ENCODE results near the gene ASB9. TPM values are rescaled to one million over a fixed set of nuclear protein-coding genes. Genes with fewer than 3 reads are reported as not detected.

Gene ASB9
- total and polyA plus RNA-seq, 2 experiments from 2014 or later = 0.97 TPM; not detected in 1

- no peak for DNase-seq
- 0% methylated on average over 1 of the region's 1 CpG; no CpG with 5 or more reads in 1 of the 2 experiments for WGBS, 2 experiments (ENCODE audit: low coverage in 1 of 2, low lambda C conversion rate in 2 of 2, missing lambda C conversion rate in 2 of 2)
- in situ Hi-C loops (cut with MboI) = no loop called here
- Histone ChIP-seq H3K9ac (no peak overlapping the region), H3K4me2 (ENCODE audit: unreplicated experiment) (no peak overlapping the region), H2AFZ (no peak overlapping the region), H3F3A (ENCODE audit: insufficient read depth) (no peaks in the 10 kb centered on the region), H3K36me3 (ENCODE audit: low read depth) (no peaks in the 10 kb centered on the region), H3K9me3 (ENCODE audit: low read depth) (no peaks in the 10 kb centered on the region), H3K79me2 (ENCODE audit: insufficient read depth) (no peaks in the 10 kb centered on the region), H3K4me3 (no peak overlapping the region), H3K27me3 (replicated peaks; ENCODE audit: insufficient read depth) (no peaks in the 10 kb centered on the region), H3K27ac (no peak overlapping the region), H3K4me1 (ENCODE audit: insufficient read depth) (no peaks in the 10 kb centered on the region), H3K9me2 (ENCODE audit: insufficient read depth) (no peaks in the 10 kb centered on the region), H4K20me1 (ENCODE audit: insufficient read depth) (no peaks in the 10 kb centered on the region)
- no peak for TF ChIP-seq EZH2 (IDR thresholded peaks at IDR 0.05; ENCODE audit: insufficient read depth, poor library complexity, severe bottlenecking)
- no peak for TF ChIP-seq EZH2phosphoT487 (IDR thresholded peaks at IDR 0.05; ENCODE audit: insufficient read depth, low read depth)
Measured at GRCh38 chrX:15217161-15217560, 52.7 kb downstream of the ASB9 start.

GRCh38 chrX:15216280-15216679 lies 53.6 kb downstream of the ASB9 start:
- no peaks in the 10 kb centered on the region for H3K36me3 ChIP-seq (ENCODE audit: low read depth)
- H3K9ac ChIP-seq = no peak overlapping the region
- H3K4me1 ChIP-seq (ENCODE audit: insufficient read depth) = no peaks in the 10 kb centered on the region
- H4K20me1 ChIP-seq (ENCODE audit: insufficient read depth) = no peaks in the 10 kb centered on the region
- H3K79me2 ChIP-seq (ENCODE audit: insufficient read depth) = no peaks in the 10 kb centered on the region
- H3K9me3 ChIP-seq (ENCODE audit: low read depth) = no peaks in the 10 kb centered on the region
- H3F3A ChIP-seq (ENCODE audit: insufficient read depth) = no peaks in the 10 kb centered on the region
- H3K4me3 ChIP-seq = no peak overlapping the region
- no peak overlapping the region for H2AFZ ChIP-seq
- TF ChIP-seq EZH2 (IDR thresholded peaks at IDR 0.05; ENCODE audit: insufficient read depth, poor library complexity, severe bottlenecking) (no peak), EZH2phosphoT487 (IDR thresholded peaks at IDR 0.05; ENCODE audit: insufficient read depth, low read depth) (no peak)
- no peaks in the 10 kb centered on the region for H3K9me2 ChIP-seq (ENCODE audit: insufficient read depth)
- WGBS, 2 experiments (ENCODE audit: low coverage in 1 of 2, low lambda C conversion rate in 2 of 2, missing lambda C conversion rate in 2 of 2) = 43 to 50% methylated on average over 1 of the region's 1 CpG
- H3K4me2 ChIP-seq (ENCODE audit: unreplicated experiment) = no peak overlapping the region
- H3K27ac ChIP-seq = no peak overlapping the region
- H3K27me3 ChIP-seq (replicated peaks; ENCODE audit: insufficient read depth) = no peaks in the 10 kb centered on the region
- in situ Hi-C loops (cut with MboI) = no loop called here
- DNase-seq = no peak

DNA sequence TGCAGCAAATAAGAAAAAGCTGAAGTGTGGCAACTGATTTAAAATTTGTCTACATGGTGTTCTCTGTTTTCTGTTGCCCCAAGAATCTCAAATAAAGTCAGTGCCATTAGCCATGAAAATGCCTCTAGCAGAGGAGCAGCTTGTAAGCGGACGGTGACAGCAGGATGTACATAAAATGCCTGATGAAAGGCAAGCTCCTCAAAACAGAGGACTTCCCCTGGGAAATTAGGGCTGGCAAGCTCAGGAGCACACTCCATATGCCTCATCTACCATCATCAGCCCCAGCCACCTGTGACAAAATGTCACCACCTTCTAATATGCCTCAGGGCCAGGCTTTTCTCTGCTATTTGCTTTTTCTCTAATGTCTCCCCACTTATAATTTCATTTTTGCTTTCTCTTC lies 54.5 kb downstream of the ASB9 start:
- Histone ChIP-seq H3K9me3 (ENCODE audit: low read depth) (no peaks in the 10 kb centered on the region), H4K20me1 (ENCODE audit: insufficient read depth) (no peaks in the 10 kb centered on the region), H3K4me1 (ENCODE audit: insufficient read depth) (no peaks in the 10 kb centered on the region), H3F3A (ENCODE audit: insufficient read depth) (no peaks in the 10 kb centered on the region), H3K27me3 (replicated peaks; ENCODE audit: insufficient read depth) (no peaks in the 10 kb centered on the region), H3K9me2 (ENCODE audit: insufficient read depth) (no peaks in the 10 kb centered on the region), H3K79me2 (ENCODE audit: insufficient read depth) (no peaks in the 10 kb centered on the region), H3K9ac (no peak overlapping the region), H2AFZ (no peak overlapping the region), H3K4me3 (no peak overlapping the region), H3K27ac (no peak overlapping the region), H3K36me3 (ENCODE audit: low read depth) (no peaks in the 10 kb centered on the region), H3K4me2 (ENCODE audit: unreplicated experiment) (no peak overlapping the region)
- 55 to 69% methylated on average over 2 of the region's 2 CpGs for WGBS, 2 experiments (ENCODE audit: low coverage in 1 of 2, low lambda C conversion rate in 2 of 2, missing lambda C conversion rate in 2 of 2)
- no peak for TF ChIP-seq EZH2phosphoT487 (IDR thresholded peaks at IDR 0.05; ENCODE audit: insufficient read depth, low read depth)
- no peak for TF ChIP-seq EZH2 (IDR thresholded peaks at IDR 0.05; ENCODE audit: insufficient read depth, poor library complexity, severe bottlenecking)
- no peak for DNase-seq
- in situ Hi-C loops (cut with MboI) = no loop called here

- no peak for DNase-seq
- no peak overlapping the region for H3K4me3 ChIP-seq
Measured at GRCh38 chrX:15214588-15214987, 55.3 kb downstream of the ASB9 start.

GRCh38 chrX:15209096-15209495 lies 60.8 kb downstream of the ASB9 start:
- Histone ChIP-seq H3K9ac (no peak overlapping the region), H3K36me3 (ENCODE audit: low read depth) (no peaks in the 10 kb centered on the region), H3K4me2 (ENCODE audit: unreplicated experiment) (no peak overlapping the region), H2AFZ (no peak overlapping the region), H3K4me1 (ENCODE audit: insufficient read depth) (no peaks in the 10 kb centered on the region), H3K9me3 (ENCODE audit: low read depth) (no peaks in the 10 kb centered on the region), H3K4me3 (no peak overlapping the region), H3K27me3 (replicated peaks; ENCODE audit: insufficient read depth) (no peaks in the 10 kb centered on the region), H4K20me1 (ENCODE audit: insufficient read depth) (no peaks in the 10 kb centered on the region), H3K79me2 (ENCODE audit: insufficient read depth) (no peaks in the 10 kb centered on the region), H3K27ac (no peak overlapping the region), H3K9me2 (ENCODE audit: insufficient read depth) (no peaks in the 10 kb centered on the region), H3F3A (ENCODE audit: insufficient read depth) (no peaks in the 10 kb centered on the region)
- 40 to 42% methylated on average over 3 of the region's 3 CpGs for WGBS, 2 experiments (ENCODE audit: low coverage in 1 of 2, low lambda C conversion rate in 2 of 2, missing lambda C conversion rate in 2 of 2)
- TF ChIP-seq EZH2 (IDR thresholded peaks at IDR 0.05; ENCODE audit: insufficient read depth, poor library complexity, severe bottlenecking) (no peak), EZH2phosphoT487 (IDR thresholded peaks at IDR 0.05; ENCODE audit: insufficient read depth, low read depth) (no peak)
- in situ Hi-C loops (cut with MboI) = no loop called here
- no peak for DNase-seq

More at GRCh38 chrX:15214588-15214987, 55.3 kb downstream of the ASB9 start:
- no peaks in the 10 kb centered on the region for H3K36me3 ChIP-seq (ENCODE audit: low read depth)
- H3K27ac ChIP-seq = no peak overlapping the region
- no peak for TF ChIP-seq EZH2 (IDR thresholded peaks at IDR 0.05; ENCODE audit: insufficient read depth, poor library complexity, severe bottlenecking)
- no peak for TF ChIP-seq EZH2phosphoT487 (IDR thresholded peaks at IDR 0.05; ENCODE audit: insufficient read depth, low read depth)
- WGBS, 2 experiments (ENCODE audit: low coverage in 1 of 2, low lambda C conversion rate in 2 of 2, missing lambda C conversion rate in 2 of 2) = 0 to 23% methylated on average over 1 of the region's 1 CpG
- H3K4me1 ChIP-seq (ENCODE audit: insufficient read depth) = no peaks in the 10 kb centered on the region
- no peaks in the 10 kb centered on the region for H3K9me2 ChIP-seq (ENCODE audit: insufficient read depth)
- in situ Hi-C loops (cut with MboI) = no loop called here
- H3K27me3 ChIP-seq (replicated peaks; ENCODE audit: insufficient read depth) = no peaks in the 10 kb centered on the region
- H3K79me2 ChIP-seq (ENCODE audit: insufficient read depth) = no peaks in the 10 kb centered on the region
- no peak overlapping the region for H2AFZ ChIP-seq
- H3K9ac ChIP-seq = no peak overlapping the region
- no peak overlapping the region for H3K4me2 ChIP-seq (ENCODE audit: unreplicated experiment)
- no peaks in the 10 kb centered on the region for H4K20me1 ChIP-seq (ENCODE audit: insufficient read depth)
- H3F3A ChIP-seq (ENCODE audit: insufficient read depth) = no peaks in the 10 kb centered on the region
- H3K9me3 ChIP-seq (ENCODE audit: low read depth) = no peaks in the 10 kb centered on the region
